Tibial artery (tissue), 4 donors: ENCODE measurements around the gene CCDC80.

ENCODE experiments used
- DNase-seq, 2 donors: peaks; one replicate each; pipeline ENCODE4 v3.0.0-alpha.2; 2019
- H3K27ac ChIP-seq, 2 donors: fragments of 200-600 bp; sonication (generic) in 1 of 2; 1 replicate in 1 of 2; 2 replicates in 1 of 2; pipeline ENCODE4 v1.5.1; 2018 to 2019; ENCODE audit warnings: mild to moderate bottlenecking in 1 of 2
- H3K27me3 ChIP-seq, 2 donors: fragments of 200-600 bp; sonication (generic) in 1 of 2; one replicate each; pipeline versions ENCODE4 v1.5.1 to v1.6.0; 2016 to 2019
- H3K36me3 ChIP-seq, 3 donors: fragments of 200-600 bp; sonication (generic) in 2 of 3; one replicate each; pipeline ENCODE4 v1.5.1; 2016 to 2019; ENCODE audit warnings: mild to moderate bottlenecking in 2 of 3
- H3K4me1 ChIP-seq, 4 donors: fragments of 200-600 bp; sonication (generic) in 2 of 4; 1 replicate in 3 of 4; 2 replicates in 1 of 4; pipeline ENCODE4 v1.5.1; 2016 to 2019
- H3K4me3 ChIP-seq, 2 donors: fragments of 200-600 bp; sonication (generic) in 1 of 2; 1 replicate in 1 of 2; 2 replicates in 1 of 2; pipeline ENCODE4 v1.5.1; 2018 to 2019; ENCODE audit warnings: mild to moderate bottlenecking in 2 of 2
- H3K9me3 ChIP-seq, 3 donors: fragments of 200-600 bp; sonication (generic) in 1 of 3; one replicate each; pipeline ENCODE4 v1.5.1; 2016 to 2019
- intact Hi-C: fragments of 100-400 bp; cut with DNase I; formaldehyde crosslinking; loops from one replicate; pipeline ENCODE4 v1.15.0; 2023; ENCODE audit warnings: low total_unique reads
- TF ChIP-seq, protein P1 (sequence below), 2 experiments: fragments of 200-600 bp in 1 of 2; fragments of 450-650 bp in 1 of 2; IDR thresholded peaks; one replicate each; pipeline ENCODE4 v1.5.1; 2017 to 2019; ENCODE audit warnings: antibody characterized with exemption in 2 of 2, mild to moderate bottlenecking in 1 of 2, moderate library complexity in 1 of 2

Gene CCDC80

GRCh38 chr3:112637700-112638099, 3.2 kb downstream of the CCDC80 start:
- peak in 1 of 2 donors; percentile 27 for DNase-seq
- intact Hi-C loops = no loop called here
- peaks cover 0 to 91% (median 57%) of the 10 kb centered on the region in 4 donors for H3K4me1 ChIP-seq
- H3K27me3 ChIP-seq = no peaks in the 10 kb centered on the region
- peak overlapping the region; percentile 28 to 52 for H3K4me3 ChIP-seq
- H3K27ac ChIP-seq = peak overlapping the region; percentile 65 to 87
- TF ChIP-seq, protein P1, sequence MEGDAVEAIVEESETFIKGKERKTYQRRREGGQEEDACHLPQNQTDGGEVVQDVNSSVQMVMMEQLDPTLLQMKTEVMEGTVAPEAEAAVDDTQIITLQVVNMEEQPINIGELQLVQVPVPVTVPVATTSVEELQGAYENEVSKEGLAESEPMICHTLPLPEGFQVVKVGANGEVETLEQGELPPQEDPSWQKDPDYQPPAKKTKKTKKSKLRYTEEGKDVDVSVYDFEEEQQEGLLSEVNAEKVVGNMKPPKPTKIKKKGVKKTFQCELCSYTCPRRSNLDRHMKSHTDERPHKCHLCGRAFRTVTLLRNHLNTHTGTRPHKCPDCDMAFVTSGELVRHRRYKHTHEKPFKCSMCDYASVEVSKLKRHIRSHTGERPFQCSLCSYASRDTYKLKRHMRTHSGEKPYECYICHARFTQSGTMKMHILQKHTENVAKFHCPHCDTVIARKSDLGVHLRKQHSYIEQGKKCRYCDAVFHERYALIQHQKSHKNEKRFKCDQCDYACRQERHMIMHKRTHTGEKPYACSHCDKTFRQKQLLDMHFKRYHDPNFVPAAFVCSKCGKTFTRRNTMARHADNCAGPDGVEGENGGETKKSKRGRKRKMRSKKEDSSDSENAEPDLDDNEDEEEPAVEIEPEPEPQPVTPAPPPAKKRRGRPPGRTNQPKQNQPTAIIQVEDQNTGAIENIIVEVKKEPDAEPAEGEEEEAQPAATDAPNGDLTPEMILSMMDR (IDR thresholded peaks at IDR 0.05) = no peak
- H3K36me3 ChIP-seq = no peaks in the 10 kb centered on the region
- H3K9me3 ChIP-seq = no peaks in the 10 kb centered on the region

DNA sequence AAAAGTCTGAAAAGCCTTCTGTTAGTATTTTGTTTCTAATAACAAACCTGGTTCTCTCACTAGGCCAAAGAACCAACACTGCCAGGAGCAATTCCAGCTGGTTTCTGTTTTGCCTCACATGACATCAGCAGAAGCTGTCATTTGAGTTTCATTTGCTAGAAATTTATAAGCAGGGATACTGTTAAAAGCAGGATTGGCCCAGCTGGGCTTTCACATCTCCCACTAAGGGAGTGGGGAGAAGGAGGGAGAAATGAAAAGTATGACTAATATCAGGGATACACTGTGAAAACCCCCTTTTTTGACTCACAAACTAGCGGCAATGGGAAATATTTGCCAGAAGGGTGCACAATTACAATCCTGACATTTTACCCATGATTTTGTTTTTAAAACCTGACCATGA, 5.3 kb downstream of the CCDC80 start:
- DNase-seq = peak in 1 of 2 donors; percentile 60
- Histone ChIP-seq H3K4me3 (peak overlapping the region; percentile 6 to 52), H3K27ac (peak overlapping the region; percentile 65 to 87)

GRCh38 chr3:112634786-112635541, 6.0 kb downstream of the CCDC80 start:
- Histone ChIP-seq H3K36me3 (no peaks in the 10 kb centered on the region), H3K4me3 (peak overlapping the region in 1 of 2 donors; percentile 6), H3K27me3 (no peaks in the 10 kb centered on the region), H3K9me3 (no peaks in the 10 kb centered on the region), H3K27ac (peak overlapping the region; percentile 65 to 87), H3K4me1 (peaks cover 0 to 78% (median 50%) of the 10 kb centered on the region in 4 donors)
- no peak for DNase-seq
- intact Hi-C loops = no loop called here
- TF ChIP-seq, protein P1 (IDR thresholded peaks at IDR 0.05) = no peak

More for the DNA sequence above, 5.3 kb downstream of the CCDC80 start:
- Histone ChIP-seq H3K4me1 (peaks cover 0 to 76% (median 48%) of the 10 kb centered on the region in 4 donors), H3K9me3 (no peaks in the 10 kb centered on the region), H3K36me3 (no peaks in the 10 kb centered on the region), H3K27me3 (no peaks in the 10 kb centered on the region)
- intact Hi-C loops = no loop called here
- TF ChIP-seq, protein P1 (IDR thresholded peaks at IDR 0.05) = no peak

GRCh38 chr3:112633757-112634156, 7.2 kb downstream of the CCDC80 start:
- intact Hi-C loops = no loop called here
- Histone ChIP-seq H3K9me3 (no peaks in the 10 kb centered on the region), H3K4me1 (peaks cover 0 to 73% (median 41%) of the 10 kb centered on the region in 4 donors), H3K36me3 (no peaks in the 10 kb centered on the region), H3K27ac (peak overlapping the region in 1 of 2 donors; percentile 87), H3K4me3 (no peak overlapping the region), H3K27me3 (no peaks in the 10 kb centered on the region)
- TF ChIP-seq, protein P1 (IDR thresholded peaks at IDR 0.05) = no peak
- DNase-seq = no peak

DNA sequence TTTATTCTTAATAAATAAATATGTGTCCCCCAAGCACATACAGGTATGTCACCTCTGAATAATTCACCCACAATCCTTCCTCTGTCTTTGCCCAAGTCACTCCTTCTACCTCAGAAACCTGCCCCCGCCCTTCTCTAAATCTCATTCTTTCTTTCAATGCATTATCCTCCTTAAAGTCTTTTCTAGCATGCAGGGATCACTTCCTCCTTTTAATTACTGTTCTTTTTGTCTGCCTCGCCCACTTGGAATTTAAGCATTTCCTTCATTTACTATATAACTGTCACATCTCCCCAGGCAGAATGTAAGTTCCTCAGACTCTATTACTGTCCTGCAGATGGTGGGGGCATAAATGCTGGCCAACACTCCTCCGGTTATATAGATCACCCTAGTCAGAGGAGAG, 7.8 kb downstream of the CCDC80 start:
- Histone ChIP-seq H3K36me3 (no peaks in the 10 kb centered on the region), H3K27me3 (no peaks in the 10 kb centered on the region), H3K9me3 (no peaks in the 10 kb centered on the region), H3K27ac (peak overlapping the region in 1 of 2 donors; percentile 87), H3K4me3 (no peak overlapping the region), H3K4me1 (peaks cover 0 to 69% (median 37%) of the 10 kb centered on the region in 4 donors)
- intact Hi-C loops = no loop called here
- TF ChIP-seq, protein P1 (IDR thresholded peaks at IDR 0.05) = no peak
- DNase-seq = no peak
